DMS114 treated with DMSO at 0.1 percent for 48 hours (cell line): Measurements from ENCODE around the gene SLC12A3.

Source experiments
- DNase-seq: peaks from one replicate; lab custom pipeline; 2025; ENCODE audit not compliant: unreplicated experiment; lab: John Stamatoyannopoulos, UW

The SLC12A3 gene

DNA sequence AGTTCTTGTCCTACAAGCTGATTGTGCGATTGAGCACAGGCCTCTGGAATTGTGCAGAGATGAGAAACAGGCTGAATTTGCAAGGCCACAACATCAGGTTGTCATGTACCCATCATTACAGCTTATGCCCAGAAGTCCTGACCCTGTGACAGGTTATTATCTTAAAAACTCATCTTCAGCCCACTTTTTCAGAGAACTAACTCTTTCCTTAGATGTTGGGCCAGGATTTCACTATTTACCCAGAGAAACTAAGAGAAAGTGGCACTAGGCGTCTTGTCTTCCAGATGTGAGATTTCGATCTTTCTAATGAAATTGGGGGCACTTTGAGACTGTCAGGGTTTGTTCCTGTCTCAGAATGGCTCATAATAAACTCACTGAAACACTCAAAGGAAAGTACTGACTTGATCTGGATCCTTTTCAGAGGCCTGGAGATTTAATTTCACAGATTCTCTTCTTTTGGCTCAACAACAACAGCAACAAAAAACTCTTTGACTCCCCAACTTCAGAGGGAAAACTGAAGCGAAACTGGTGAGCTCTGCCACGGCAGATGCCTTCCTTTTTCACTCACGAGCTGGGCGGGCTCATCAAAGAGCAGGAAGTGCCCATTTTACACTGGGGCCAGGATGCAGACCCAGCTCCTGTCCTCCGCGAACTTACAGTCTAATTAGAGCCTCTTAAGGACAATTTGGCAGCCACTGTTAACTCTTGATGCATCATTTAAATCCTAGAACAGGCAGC is 17.7 kb upstream of the SLC12A3 start:
- DNase-seq = no peak

DNA sequence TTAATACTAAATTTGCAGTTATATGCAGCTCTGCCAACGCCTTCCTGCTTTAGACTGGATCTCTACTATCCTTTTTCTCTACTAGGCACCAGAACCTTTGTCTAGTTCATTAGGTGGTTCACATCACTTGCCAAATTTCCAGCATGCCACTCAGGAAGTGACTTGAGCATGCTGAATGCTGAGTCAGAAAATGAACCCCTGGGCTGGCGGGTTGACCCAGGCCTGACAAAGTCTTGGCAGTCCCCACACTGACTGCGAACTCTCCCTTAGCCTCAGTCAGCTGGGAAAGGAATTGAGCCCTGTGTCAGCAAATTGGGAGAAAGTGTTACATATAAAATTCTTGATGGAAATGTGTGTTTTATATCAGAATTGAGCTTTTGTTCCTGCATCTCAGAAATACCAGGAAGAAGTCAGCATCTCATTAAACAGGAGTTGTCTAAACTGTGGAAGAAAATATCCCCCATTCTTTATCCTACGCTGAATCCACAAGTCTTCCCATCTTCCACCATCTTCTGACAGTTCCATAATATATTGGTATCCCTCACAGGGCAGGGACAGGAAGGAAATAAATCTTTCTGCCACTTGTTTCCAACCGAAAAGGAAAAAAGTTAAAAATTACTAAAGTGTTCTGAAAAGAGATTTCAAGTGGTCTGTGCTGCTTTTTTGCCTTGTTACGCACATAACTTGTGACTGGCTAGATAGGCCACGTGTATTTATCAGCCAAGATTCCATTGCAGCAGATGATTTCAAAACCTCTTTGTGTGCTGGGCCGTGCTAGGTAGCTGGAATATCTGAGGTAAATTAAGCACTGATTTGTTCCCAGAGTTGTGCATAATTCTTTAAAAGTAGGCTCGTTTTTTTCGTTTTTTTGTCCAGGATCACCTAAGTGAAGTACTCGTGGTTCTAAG is 16.7 kb upstream of the SLC12A3 start:
- DNase-seq = no peak

DNA sequence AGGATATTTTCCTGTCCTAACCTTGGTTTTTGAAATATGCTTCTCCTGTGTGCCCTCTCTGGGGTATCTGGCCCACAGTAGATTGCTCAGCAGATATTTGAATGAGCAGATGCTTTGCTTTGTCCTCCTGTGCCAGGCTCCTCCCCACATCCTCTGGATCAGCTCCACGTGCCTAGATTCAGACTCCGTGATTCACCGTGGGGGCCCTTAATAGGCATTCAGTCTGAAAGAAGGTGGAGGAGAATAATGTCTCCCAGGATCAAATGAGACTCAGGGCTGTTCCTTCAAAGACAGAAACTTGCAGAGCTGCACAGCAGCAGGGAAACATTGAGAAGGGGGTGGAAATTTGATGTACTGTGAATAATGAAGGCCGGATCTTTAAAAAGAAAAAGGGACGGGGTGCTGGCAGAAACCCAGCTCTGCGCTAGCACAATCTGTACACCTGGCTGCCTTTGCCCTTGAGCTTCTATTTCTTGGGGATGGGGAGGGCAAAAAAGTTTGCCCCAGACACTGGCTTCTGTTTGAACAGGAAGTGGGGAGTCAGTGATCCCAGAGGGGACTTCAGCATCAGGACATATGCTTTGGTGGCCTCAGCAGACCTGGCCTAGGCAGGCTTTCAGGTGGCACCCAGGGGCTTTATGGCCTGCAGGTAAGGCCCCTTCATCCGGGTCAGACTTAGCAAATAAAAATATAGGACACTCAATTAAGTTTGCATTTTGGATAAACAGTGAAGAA is 15.9 kb upstream of the SLC12A3 start:
- no peak for DNase-seq

DNA sequence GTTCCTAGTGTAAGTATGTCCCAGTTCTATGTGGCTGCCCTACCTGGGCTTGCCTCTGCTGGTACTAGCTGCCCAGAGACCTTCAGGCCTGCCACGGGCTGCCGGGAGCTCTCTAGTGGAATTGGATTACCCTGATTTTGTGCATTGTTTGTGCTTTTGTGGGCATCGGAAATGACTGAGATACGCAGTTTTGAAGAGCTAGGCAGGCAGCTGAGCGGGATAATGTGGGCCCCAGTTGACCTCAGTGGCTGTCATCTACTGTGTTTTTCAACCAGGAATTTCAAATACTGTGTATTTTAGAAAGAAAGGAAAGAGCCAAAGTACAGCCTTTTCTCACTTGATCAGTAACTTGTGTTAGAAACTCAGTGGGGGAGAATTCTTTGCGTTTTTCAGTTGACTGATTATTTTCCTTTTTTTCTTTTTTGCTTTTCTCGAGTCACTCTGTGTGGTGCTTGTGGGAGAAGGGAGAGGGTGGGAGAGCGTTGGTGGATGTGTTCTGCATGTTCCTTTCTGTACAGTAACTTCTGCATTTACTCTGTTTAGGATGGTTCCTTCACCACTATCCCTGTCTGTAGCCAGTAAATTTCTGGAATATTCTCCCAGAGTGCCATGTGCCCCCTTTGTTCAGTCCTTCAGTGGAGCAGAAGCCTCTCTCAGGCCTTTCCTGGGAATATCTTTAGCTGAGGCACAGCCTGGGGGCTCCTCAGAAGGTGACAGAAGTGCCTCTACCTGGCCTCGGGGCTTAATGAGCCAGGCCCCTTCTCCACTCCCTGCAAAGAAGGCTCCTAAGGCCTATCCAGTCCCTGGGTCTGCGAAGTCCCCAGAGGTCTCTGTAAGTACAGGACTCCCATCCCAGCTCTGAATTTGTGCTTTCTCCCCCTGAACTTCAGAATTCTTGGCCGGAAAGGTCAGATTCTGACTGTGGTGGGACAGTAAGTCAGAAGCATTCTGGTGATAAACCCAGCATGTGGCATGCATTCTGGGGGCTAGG is 15.0 kb upstream of the SLC12A3 start:
- DNase-seq = no peak

DNA sequence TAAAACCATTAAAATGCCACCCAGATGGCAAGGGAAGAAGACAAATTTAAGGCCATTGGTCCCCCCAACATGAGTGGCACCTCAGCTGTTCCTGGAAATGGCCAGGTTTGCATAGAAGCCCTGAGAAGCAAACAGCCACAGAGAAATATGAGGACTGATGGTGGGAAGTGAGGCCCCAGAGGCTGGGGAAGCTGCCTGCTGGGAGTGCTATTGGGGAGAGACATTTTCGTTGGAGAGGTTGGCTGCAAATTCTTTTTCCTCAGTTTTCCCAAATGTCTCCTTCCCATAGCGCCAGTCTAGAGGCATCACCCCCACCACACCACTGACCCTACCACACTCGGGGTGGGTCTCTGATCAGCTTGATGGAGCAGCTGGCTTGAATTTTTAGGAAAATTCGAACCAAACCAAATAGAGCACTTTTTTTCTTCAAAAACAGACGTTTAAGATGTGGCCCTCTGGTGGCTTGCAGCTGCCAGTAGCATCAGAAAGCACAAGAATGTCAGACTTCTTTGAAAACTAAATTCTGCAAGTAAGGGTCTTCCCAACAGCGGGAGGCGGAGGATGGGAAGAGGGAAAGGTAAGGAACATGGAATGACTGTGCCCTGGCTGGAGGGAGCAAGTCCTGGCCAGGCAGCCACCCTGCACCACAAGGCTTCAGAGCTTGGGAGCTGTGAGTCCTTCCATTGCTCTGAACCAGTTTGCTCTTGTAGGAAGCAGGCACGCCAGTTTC is 13.2 kb upstream of the SLC12A3 start:
- peak; percentile 32 for DNase-seq

DNA sequence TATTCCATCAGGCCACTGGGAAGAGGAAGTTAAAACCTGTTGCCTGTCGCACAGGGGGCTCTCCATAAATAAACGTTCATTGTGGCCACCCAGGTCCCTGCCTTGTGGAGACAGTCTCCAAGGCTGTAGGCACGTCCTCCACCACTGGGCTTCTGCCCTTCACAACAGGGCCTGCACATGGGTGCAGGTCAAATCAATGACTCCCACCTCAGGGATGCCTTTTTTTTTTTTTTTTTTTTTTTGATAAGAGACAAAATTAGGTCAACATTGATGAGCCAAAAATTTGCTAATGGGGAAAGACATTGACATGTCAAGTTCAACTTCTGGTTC is 12.6 kb upstream of the SLC12A3 start:
- no peak for DNase-seq

DNA sequence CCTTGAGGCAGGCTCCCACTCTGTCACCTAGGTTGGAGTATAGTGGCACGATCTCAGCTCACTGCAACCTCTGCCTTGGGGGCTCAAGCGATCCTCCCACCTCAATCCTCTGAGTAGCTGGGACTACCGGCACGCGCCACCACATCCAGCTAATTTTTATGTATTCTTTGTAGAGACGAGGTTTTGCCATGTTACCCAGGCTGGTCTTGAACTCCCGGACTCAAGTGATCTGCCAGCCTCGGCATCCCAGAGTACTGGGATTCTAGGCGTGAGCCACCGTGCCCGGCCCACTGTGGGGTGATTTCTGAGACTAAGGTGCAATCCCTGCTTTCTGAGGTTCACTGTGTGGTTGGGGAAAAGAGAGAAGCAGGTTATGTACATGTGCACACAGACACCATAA is 12.0 kb upstream of the SLC12A3 start:
- no peak for DNase-seq

DNA sequence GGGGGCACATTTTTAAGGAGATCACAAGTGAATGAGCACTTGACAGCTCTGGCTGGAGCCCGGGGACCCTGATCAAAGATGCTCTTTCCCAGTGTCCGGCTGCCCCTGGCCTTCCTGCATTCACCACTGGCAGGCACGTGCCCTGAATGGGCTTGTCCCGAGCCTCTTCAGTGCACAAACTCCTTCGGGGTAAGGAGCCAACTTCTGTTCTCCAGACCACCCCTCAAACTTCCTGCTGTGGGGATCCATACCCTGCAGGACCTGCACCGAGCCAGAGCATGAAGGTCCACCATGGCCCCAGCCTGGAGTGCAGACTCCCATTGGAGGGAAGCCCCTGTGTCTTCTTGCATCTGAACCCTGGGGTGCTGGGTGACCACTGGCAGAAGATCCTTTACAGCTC is 9.8 kb upstream of the SLC12A3 start:
- no peak for DNase-seq

DNA sequence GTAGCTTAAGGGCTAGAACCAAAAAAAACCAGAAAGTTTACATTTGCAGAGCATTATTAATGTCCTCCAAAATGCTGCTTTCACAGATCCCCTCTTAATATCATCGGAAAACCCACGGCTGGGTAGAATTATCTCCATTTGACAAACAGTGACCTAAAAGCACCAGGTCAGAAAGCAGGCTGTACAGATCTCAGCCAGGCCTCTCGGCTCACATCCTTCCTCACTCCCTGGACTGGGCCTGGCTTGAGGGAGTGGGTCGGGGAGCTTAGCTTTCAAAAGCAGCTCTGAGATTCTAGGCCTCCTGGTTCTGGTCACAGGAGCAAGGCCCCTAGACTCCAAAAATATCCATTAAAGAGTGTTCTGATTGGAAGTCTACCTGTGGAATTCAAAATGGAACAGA is 9.1 kb upstream of the SLC12A3 start:
- no peak for DNase-seq

DNA sequence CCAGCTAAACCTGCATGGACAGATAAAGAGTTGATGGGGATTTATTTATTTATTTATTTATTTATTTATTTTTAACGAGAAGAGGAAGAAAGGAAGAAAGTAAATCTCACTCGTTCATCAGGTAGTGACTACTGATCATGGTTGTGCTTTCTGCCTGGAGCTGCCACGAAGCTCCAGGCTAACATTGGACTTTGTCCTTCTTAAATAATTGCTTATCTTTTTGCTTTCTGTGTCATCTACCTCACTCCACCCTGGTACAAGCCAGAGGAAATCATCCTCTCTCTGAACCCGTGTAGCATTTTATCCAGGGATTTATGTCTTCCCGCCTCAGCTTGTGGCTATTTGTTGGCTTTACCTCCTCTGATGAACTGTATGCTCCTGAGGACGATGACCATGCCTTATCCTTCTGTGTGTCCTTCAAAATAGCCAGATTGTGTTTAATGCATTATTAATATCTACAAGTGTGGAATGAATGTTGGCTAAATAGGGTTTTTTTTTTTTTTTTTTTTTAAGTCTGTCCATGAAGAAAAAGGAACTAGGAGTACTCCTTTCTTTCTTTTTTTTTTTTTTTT is 8.0 kb upstream of the SLC12A3 start:
- DNase-seq = no peak

DNA sequence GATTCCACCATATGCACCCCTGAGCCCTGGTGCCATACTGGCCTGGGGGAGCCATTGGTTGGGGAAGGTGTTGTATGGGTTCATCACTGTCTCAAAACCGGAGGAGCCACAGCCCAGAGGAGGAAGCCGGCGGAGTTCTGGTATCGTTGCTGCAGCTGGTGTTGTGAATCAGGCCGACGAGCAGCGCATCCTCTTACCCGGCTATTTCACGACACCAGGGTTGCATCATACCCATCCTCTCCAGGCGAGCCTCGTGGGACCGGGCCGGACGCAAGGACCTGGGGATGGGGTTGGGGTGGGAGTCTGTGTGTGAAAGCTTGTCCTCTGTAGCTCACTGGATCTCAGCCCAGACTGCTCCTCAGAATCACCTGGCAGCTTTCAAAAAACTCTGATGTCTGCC is 6.6 kb upstream of the SLC12A3 start:
- DNase-seq = no peak

DNA sequence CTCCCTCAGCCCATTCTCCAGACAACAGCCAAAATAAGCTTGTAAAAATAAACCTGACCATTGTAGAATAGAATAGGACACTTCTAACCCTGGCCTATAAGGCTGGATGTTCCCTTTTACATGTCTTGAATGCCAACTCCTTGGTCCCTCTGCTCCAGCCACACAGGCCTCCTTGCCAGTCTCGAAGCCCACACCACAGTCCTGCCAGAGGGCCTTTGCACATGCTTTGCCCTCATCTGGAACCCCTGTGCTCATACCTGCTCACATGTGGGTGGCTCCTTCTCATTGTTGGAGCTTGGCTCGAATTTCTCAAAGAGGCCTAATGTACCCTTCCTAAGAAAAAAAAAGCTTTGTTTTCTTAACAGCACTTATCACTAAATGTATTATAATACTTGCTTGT is 5.4 kb upstream of the SLC12A3 start:
- no peak for DNase-seq

DNA sequence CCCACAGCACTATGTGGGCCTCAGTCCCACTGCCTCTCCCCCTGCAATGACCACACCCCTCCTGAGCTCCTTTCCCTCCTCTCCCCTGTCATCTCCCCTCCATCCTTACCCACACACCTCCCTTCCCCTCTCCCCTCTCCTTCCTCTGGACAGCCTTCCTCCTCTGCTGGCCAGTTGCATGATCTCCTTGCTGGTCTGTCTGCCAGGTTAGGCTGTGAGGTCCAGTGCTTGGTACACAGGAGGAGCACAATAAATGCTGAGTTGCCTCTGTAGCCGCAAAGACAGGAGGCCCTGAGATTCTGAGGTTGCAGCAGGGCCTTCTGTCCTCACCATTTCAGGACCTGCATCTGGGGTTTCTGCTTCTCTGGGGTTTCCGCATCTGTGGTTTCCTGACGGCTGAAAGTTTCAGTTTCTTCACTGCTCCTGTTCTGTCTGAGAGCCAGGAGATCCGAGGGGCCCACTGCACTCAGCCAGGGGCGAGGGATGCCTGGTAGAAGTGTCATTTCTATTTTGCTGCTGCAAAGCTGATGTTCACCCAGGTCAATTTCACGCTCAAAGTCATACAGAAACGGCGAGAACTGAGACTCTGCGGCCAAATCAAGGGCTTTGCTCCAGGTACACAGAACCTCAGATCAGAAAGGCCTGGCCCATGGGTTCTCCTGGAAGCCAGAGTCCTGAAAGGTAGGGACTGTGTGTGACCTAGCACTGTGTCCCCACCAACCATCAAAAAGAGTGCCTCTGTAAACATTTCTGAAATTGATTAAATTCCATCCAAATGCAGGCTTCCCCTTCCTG is 4.6 kb upstream of the SLC12A3 start:
- no peak for DNase-seq

DNA sequence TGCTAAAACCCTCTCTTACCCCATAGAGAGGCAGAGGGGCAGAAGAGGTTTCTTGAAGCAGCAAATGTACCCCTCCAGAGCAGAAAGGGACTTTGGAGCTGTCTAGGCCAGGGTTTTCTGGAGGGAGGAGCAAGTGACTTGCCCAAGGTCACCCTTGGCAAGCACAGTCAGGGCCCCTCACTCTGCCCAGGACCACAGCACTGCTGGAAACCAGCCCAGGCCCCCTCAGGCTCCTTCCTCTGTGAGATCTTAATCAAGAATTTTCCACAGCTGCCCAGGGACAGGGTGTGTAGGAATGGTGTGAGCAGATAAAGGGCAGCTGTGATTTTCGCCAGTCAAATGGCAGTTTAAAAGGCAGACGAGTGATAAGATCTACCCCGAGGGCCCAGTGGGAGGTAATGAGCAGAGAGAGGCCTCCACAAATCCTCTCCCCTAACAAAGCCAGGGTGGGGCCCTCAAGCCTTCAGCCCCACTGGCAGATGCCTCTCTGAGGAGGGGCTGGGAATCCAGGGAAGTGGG is 3.9 kb upstream of the SLC12A3 start:
- no peak for DNase-seq

DNA sequence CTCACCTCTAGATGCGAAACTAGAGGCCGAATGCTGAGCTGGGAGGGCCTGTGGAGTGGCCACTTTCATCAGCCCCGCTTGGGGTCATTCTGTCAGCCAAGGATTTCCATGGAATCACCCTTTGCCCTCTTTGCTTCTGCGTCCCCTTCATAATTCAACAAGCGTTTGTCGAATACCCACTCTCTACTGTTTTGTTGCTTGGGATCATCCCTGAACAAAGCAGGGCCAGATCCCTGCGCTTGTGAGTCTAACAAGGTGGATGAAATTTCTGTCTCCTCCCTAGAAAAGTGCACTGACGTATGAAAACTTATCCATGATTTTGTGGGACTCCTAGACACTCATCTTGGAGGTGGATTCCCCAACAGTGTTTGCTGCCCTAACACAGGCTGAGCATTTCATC is 3.3 kb upstream of the SLC12A3 start:
- DNase-seq = no peak

DNA sequence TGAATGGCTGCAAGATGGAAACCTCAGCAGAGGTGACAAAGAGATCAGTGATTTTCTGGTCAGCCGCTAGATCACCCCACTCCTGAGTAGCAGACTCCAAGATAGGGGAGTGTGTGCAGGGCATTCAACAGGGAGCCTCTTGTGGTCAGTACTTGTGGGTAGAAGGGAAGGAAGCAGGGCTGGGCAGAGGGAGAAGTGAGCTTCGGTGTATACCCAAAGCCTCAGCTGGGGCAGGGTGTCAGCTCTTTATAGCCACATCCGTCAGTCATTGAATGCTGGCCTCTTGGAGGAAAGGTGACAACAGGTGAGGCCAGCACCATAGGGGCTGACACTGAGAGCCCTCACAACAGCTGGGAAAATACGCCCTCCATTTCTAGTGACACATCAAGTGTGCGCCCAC is 2.2 kb upstream of the SLC12A3 start:
- DNase-seq = no peak

DNA sequence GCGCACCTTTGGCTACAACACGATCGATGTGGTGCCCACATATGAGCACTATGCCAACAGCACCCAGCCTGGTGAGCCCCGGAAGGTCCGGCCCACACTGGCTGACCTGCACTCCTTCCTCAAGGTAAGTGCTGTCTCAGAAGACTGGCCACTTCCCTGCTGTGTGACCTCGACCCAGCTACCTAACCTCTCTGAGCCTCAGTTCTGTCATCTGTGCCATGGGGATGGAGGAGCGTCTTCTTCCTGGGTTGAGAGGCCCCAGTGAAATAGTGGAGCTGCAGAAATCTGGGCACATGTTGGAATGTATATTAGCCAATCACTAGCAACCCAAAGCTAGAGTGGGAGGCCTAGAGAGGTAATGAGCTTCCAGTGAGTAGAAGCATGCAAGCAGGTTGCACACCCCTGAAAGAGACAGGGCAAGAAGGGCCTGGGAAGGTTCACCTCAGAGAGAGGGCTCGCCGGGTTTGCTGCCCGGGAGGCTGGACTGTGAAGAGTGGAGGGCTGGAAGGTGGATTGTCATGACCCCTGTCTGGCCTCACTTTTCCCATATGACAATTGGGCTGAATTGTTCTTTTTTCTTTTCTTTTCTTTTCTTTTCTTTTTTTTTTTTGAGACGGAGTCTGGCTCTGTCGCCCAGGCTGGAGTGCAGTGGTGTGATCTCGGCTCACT is 521 bp downstream of the SLC12A3 start:
- no peak for DNase-seq
